MCF 10A (cell line): Measurements from ENCODE around the gene LPO. TPM values are rescaled to one million over a fixed set of nuclear protein-coding genes. Genes with fewer than 3 reads are reported as not detected.

ENCODE experiments used
- BruUV-seq: library from RNA; stranded (reverse); fragments of 400-500 nt; replicated peaks from 2 replicates; lab custom pipeline; 2021; lab: Mats Ljungman, UMichigan
- CTCF ChIA-PET: fragments of 300-600 bp; sonication (Branson Sonifier 250); formaldehyde crosslinking; extraction: SDS; loops from one replicate; lab custom pipeline; 2021; ENCODE audit warnings: antibody characterized with exemption, inconsistent platforms; lab: Yijun Ruan, JAX
- POLR2A ChIA-PET: fragments of 300-600, 350-650 bp; sonication (Branson Sonifier 250); formaldehyde crosslinking; extraction: SDS; loops from one replicate; lab custom pipeline; 2020; ENCODE audit warnings: antibody characterized with exemption, inconsistent platforms; lab: Yijun Ruan, JAX
- DNase-seq: peaks from one replicate; pipeline ENCODE4 v3.0.0-alpha.2; 2018; ENCODE audit not compliant: unreplicated experiment
- H3K27ac Mint-ChIP-seq: one replicate; pipeline ENCODE4 v1.8.0; 2022; ENCODE audit warnings: mild to moderate bottlenecking, low read depth, mixed read lengths; ENCODE audit not compliant: unreplicated experiment
- H3K27me3 Mint-ChIP-seq: one replicate; pipeline ENCODE4 v1.8.0; 2022; ENCODE audit warnings: mixed read lengths; ENCODE audit not compliant: insufficient read depth, unreplicated experiment
- H3K36me3 Mint-ChIP-seq: one replicate; pipeline ENCODE4 v1.8.0; 2022; ENCODE audit warnings: mild to moderate bottlenecking, moderate library complexity, mixed read lengths; ENCODE audit not compliant: insufficient read depth, unreplicated experiment
- H3K4me1 Mint-ChIP-seq: one replicate; pipeline ENCODE4 v1.8.0; 2022; ENCODE audit warnings: mixed read lengths; ENCODE audit not compliant: insufficient read depth, unreplicated experiment
- H3K4me3 Mint-ChIP-seq: one replicate; pipeline ENCODE4 v1.8.0; 2022; ENCODE audit warnings: mild to moderate bottlenecking, moderate library complexity, mixed read lengths; ENCODE audit not compliant: unreplicated experiment
- H3K9me3 Mint-ChIP-seq: one replicate; pipeline ENCODE4 v1.8.0; 2022; ENCODE audit warnings: mixed read lengths; ENCODE audit not compliant: unreplicated experiment
- intact Hi-C: fragments of 100-400 bp; cut with micrococcal nuclease; formaldehyde crosslinking; loops from 2 replicates; pipeline ENCODE4 v1.14.1; 2022
- total RNA-seq: library from RNA; stranded (reverse); gene quantifications from 2 replicates; pipeline ENCODE4 v1.2.3, GENCODE V29; 2022
- TF ChIP-seq, protein P1 (sequence below): fragments of 200-600 bp; IDR thresholded peaks from one replicate; pipeline ENCODE4 v1.8.0; 2022; ENCODE audit warnings: antibody characterized with exemption, mild to moderate bottlenecking; ENCODE audit not compliant: unreplicated experiment

The LPO gene
- total RNA-seq, 1 experiment from 2014 or later = not detected

DNA sequence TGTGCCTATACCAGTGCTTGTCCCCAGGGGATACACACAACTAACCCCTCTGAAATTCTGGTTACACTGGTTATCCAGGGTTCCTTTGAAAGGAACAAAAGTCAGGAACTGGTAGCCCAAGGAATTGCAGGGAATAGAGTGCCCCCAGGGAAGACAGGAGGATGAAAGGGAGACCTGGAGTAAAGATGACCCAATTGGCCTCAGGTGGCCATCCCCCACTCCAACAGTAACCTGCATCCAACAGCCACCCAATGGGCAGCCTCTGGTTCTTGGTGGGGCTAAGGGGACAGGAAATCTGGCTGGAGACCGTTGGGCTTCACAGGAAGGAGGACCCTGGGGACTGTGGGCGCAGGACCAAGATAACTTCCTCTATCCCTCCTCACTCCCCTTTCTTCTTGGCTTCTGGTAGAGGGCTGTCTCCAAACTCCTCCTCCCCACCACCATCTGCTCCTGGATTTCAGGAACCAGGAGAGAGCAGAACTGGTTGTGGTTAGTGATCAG lies 43.2 kb downstream of the LPO start:
- Mint-ChIP-seq H3K4me1 (no peaks in the 10 kb centered on the region), H3K27ac (no peak overlapping the region), H3K36me3 (no peaks in the 10 kb centered on the region), H3K9me3 (no peaks in the 10 kb centered on the region), H3K4me3 (no peak overlapping the region), H3K27me3 (peaks cover 35% of the 10 kb centered on the region)
- CTCF ChIA-PET = interaction anchor here (0.7 kb wide), 1 partner anchor 666 kb away, joined by 3 read pairs; no protein-coding TSS in a partner anchor
- no TSS peak for BruUV-seq
- intact Hi-C loops = no loop called here
- TF ChIP-seq, protein P1, sequence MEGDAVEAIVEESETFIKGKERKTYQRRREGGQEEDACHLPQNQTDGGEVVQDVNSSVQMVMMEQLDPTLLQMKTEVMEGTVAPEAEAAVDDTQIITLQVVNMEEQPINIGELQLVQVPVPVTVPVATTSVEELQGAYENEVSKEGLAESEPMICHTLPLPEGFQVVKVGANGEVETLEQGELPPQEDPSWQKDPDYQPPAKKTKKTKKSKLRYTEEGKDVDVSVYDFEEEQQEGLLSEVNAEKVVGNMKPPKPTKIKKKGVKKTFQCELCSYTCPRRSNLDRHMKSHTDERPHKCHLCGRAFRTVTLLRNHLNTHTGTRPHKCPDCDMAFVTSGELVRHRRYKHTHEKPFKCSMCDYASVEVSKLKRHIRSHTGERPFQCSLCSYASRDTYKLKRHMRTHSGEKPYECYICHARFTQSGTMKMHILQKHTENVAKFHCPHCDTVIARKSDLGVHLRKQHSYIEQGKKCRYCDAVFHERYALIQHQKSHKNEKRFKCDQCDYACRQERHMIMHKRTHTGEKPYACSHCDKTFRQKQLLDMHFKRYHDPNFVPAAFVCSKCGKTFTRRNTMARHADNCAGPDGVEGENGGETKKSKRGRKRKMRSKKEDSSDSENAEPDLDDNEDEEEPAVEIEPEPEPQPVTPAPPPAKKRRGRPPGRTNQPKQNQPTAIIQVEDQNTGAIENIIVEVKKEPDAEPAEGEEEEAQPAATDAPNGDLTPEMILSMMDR = no peak
- POLR2A ChIA-PET = no interaction called here
- no peak for DNase-seq

DNA sequence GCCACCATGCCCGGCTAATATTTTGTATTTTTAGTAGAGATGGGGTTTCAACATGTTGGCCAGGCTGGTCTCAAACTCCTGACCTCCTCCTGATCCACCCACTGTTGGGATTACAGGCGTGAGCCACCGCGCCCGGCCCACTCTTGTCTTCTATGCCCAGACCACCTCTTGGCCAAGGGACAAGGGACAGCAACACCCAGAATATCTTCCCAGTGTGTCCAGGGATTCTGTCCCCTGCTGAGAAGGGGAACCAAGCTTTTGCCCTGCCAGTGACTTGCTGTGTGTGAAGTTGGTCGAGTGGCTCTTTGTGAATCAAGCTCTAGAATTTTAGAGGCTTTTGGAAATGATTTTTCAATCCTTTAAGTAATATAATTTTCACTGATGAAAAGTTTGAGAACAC lies 44.1 kb downstream of the LPO start:
- H3K4me1 Mint-ChIP-seq = no peaks in the 10 kb centered on the region
- no peaks in the 10 kb centered on the region for H3K9me3 Mint-ChIP-seq
- ChIA-PET POLR2A (no interaction called here), CTCF (no interaction called here)
- H3K4me3 Mint-ChIP-seq = no peak overlapping the region
- no peak overlapping the region for H3K27ac Mint-ChIP-seq
- no peaks in the 10 kb centered on the region for H3K36me3 Mint-ChIP-seq
- intact Hi-C loops = no loop called here
- no peak for DNase-seq
- BruUV-seq = no TSS peak
- TF ChIP-seq, protein P1 = no peak
- peaks cover 34% of the 10 kb centered on the region for H3K27me3 Mint-ChIP-seq

DNA sequence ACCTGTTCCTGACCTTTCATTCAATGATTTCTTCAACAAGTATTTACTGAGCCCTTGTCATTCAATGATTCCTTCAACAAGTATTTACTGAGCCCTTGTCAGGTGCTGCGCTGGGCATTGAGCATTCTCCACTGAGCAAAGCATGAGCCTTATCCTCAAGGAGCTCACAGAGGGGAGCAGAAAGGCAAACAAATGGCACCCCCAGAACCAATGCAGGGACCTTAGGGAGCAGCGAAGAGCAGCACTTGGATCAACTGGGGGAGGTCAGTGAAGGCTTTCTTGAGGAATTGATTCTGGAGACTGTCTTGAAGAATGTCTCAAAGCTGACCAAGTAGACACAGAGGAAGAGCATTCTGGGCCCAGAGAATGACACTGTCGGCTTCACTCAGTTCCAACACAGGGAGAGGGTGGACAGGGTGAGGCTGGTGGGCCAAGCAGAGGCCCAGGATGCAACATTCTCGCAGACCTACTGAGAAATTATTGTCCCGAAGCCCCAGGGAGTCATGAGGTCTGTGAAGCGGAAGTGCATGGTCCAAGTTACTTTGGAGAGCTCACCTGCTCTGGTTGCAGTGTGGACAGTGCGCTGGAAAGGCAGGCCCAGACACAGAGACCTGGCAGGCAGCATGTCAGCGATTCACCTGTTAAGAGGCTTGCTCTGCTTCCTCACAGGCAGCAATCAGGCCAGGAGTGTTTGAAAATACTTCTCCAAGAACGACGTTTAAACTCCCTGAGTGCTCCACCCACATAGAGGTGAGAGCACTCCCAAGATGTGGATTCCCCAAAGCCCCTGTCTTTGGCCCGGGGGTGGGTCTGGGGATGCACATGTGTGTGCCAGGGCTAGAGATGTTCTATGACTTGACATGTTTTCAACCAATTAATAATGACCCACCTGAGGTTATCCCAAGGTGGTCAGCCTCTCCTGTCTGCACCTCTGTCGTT lies 45.6 kb downstream of the LPO start:
- ChIA-PET CTCF (no interaction called here), POLR2A (no interaction called here)
- no peaks in the 10 kb centered on the region for H3K4me1 Mint-ChIP-seq
- no TSS peak for BruUV-seq
- H3K4me3 Mint-ChIP-seq = no peak overlapping the region
- H3K27ac Mint-ChIP-seq = no peak overlapping the region
- intact Hi-C loops = no loop called here
- DNase-seq = no peak
- H3K27me3 Mint-ChIP-seq = peaks cover 19% of the 10 kb centered on the region
- TF ChIP-seq, protein P1 = no peak
- no peaks in the 10 kb centered on the region for H3K36me3 Mint-ChIP-seq
- no peaks in the 10 kb centered on the region for H3K9me3 Mint-ChIP-seq

DNA sequence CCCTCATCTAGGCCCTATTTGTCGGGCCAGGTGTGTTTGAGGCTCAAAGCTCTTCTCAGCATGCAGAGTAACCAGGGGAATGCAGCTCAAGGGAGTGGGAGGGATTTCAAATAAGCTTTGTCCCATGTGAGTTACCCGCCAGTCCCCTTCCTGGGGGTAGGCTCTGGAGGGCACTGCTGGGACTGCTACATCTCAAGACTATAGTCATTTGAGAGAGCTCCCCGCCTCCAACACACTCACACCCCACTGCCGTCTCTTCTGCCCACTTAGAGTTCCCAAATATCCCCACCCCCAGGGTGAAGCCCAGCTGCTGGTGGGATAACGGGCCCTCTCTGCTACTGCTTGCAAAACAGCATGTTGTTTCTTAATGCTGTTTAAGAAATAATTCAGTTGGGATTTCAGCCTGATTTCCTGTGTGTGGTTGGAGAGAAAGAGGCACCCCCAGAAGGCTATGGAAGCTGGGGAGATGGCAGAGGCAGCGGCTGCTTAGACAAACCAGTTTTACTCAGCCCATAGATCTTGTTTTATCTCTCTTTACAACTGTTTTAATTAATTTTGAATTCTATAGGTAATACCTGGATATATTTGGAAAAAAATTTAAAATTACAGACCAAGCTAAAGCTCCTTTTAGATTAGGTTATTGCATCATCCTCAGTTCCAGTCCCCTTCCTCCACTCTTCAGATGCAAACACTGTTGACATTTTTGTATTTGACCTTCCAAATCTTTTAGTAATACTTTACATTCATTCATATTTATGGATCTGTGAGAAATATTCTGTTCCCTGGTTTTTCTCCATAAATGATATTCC lies 46.4 kb downstream of the LPO start:
- H3K4me3 Mint-ChIP-seq = no peak overlapping the region
- H3K27me3 Mint-ChIP-seq = peaks cover 10% of the 10 kb centered on the region
- peaks cover under 1% of the 10 kb centered on the region for H3K4me1 Mint-ChIP-seq
- intact Hi-C loops = no loop called here
- CTCF ChIA-PET = interaction anchor here (0.7 kb wide), 1 partner anchor 32 kb away, joined by 3 read pairs; no protein-coding TSS in a partner anchor
- POLR2A ChIA-PET = no interaction called here
- BruUV-seq = no TSS peak
- no peaks in the 10 kb centered on the region for H3K9me3 Mint-ChIP-seq
- H3K36me3 Mint-ChIP-seq = no peaks in the 10 kb centered on the region
- no peak for DNase-seq
- TF ChIP-seq, protein P1 = no peak
- H3K27ac Mint-ChIP-seq = no peak overlapping the region
